Tibial artery (tissue), 4 donors: ENCODE measurements around the gene RBFOX1.

Experiments
- DNase-seq, 2 donors: peaks; one replicate each; pipeline ENCODE4 v3.0.0-alpha.2; 2019
- H3K27ac ChIP-seq, 2 donors: fragments of 200-600 bp; sonication (generic) in 1 of 2; 1 replicate in 1 of 2; 2 replicates in 1 of 2; pipeline ENCODE4 v1.5.1; 2018 to 2019; ENCODE audit warnings: mild to moderate bottlenecking in 1 of 2
- H3K27me3 ChIP-seq, 2 donors: fragments of 200-600 bp; sonication (generic) in 1 of 2; one replicate each; pipeline versions ENCODE4 v1.5.1 to v1.6.0; 2016 to 2019
- H3K36me3 ChIP-seq, 3 donors: fragments of 200-600 bp; sonication (generic) in 2 of 3; one replicate each; pipeline ENCODE4 v1.5.1; 2016 to 2019; ENCODE audit warnings: mild to moderate bottlenecking in 2 of 3
- H3K4me1 ChIP-seq, 4 donors: fragments of 200-600 bp; sonication (generic) in 2 of 4; 1 replicate in 3 of 4; 2 replicates in 1 of 4; pipeline ENCODE4 v1.5.1; 2016 to 2019
- H3K4me3 ChIP-seq, 2 donors: fragments of 200-600 bp; sonication (generic) in 1 of 2; 1 replicate in 1 of 2; 2 replicates in 1 of 2; pipeline ENCODE4 v1.5.1; 2018 to 2019; ENCODE audit warnings: mild to moderate bottlenecking in 2 of 2
- H3K9me3 ChIP-seq, 3 donors: fragments of 200-600 bp; sonication (generic) in 1 of 3; one replicate each; pipeline ENCODE4 v1.5.1; 2016 to 2019
- intact Hi-C: fragments of 100-400 bp; cut with DNase I; formaldehyde crosslinking; loops from one replicate; pipeline ENCODE4 v1.15.0; 2023; ENCODE audit warnings: low total_unique reads
- TF ChIP-seq, protein P1 (sequence below), 2 experiments: fragments of 200-600 bp in 1 of 2; fragments of 450-650 bp in 1 of 2; IDR thresholded peaks; one replicate each; pipeline ENCODE4 v1.5.1; 2017 to 2019; ENCODE audit warnings: antibody characterized with exemption in 2 of 2, mild to moderate bottlenecking in 1 of 2, moderate library complexity in 1 of 2

Gene RBFOX1

DNA sequence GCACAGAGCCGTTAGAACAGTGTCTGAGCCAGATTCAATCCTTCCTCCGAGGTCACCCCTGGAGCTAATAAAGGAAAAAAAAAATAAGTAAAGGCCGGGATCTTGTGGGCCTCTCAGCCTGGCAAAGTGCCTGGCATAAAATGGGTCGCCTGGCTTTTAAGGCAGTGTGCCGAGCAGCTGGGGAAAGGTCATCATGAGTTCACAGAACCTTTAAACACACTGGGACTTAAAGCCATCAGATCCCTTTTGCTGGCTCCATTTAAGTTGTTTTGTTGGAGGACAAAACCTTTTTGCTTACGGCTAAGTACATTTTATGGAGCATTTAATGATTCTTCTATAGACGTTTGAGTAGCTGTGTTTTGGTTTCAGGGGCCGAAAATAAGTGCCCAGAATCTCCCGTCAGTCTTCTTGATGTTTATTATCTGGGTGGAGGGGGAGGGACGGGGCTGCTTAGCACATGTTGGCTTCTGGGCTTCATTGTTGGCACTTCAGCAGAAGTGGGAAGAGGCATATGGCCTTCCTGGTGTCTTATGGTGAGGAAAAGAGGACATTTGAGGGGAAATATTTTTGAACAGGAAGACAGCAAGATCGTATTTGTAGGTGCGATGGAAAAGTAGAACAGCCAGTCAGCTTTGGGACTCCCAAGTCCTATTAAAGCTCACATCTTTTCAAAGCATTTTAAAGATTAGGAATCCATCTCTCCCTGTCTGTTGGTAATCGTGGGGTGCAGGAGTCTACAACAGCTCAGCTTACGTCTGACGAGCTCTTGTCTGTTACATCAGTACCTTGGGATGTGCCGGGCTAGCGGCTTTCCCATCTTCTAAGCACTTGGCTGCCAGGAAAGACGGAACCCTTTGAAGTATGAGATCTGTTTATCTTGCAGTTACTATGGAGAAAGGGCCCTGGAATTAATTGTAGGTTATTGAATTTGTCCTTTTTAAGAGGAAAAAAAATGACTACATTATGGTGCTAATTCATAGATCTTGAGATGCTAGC is 31.1 kb downstream of the RBFOX1 start:
- Histone ChIP-seq H3K4me1 (no peaks in the 10 kb centered on the region), H3K4me3 (no peak overlapping the region), H3K27ac (no peak overlapping the region), H3K9me3 (peaks cover 0 to 3% (median 0%) of the 10 kb centered on the region in 3 donors), H3K27me3 (no peaks in the 10 kb centered on the region), H3K36me3 (no peaks in the 10 kb centered on the region)
- intact Hi-C loops: no loop called here
- DNase-seq: no peak
- TF ChIP-seq, protein P1, sequence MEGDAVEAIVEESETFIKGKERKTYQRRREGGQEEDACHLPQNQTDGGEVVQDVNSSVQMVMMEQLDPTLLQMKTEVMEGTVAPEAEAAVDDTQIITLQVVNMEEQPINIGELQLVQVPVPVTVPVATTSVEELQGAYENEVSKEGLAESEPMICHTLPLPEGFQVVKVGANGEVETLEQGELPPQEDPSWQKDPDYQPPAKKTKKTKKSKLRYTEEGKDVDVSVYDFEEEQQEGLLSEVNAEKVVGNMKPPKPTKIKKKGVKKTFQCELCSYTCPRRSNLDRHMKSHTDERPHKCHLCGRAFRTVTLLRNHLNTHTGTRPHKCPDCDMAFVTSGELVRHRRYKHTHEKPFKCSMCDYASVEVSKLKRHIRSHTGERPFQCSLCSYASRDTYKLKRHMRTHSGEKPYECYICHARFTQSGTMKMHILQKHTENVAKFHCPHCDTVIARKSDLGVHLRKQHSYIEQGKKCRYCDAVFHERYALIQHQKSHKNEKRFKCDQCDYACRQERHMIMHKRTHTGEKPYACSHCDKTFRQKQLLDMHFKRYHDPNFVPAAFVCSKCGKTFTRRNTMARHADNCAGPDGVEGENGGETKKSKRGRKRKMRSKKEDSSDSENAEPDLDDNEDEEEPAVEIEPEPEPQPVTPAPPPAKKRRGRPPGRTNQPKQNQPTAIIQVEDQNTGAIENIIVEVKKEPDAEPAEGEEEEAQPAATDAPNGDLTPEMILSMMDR (IDR thresholded peaks at IDR 0.05): no peak

DNA sequence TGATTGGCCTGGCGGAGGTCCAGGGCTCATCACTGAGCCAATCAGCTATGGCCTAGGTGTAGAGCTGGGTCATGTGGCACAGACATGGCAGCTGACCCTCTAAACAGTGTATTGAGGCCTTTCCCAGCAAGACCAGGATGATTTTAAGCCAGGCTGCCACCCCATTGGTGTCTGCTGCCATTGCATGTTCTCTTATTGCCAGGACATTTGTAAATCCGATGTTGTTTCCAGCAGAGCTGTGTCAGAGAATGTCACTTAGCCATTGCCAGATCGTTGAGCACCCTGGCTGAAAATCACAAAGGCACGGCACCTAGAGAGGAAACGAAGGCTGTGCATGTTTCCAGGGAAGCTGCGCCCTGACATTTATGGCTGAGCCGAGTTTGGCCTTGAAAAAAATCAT is 33.4 kb downstream of the RBFOX1 start:
- H3K9me3 ChIP-seq: peaks cover 0 to 3% (median 0%) of the 10 kb centered on the region in 3 donors
- no peaks in the 10 kb centered on the region for H3K4me1 ChIP-seq
- H3K27me3 ChIP-seq: no peaks in the 10 kb centered on the region
- DNase-seq: no peak
- intact Hi-C loops: no loop called here
- no peak overlapping the region for H3K4me3 ChIP-seq
- H3K36me3 ChIP-seq: no peaks in the 10 kb centered on the region
- no peak overlapping the region for H3K27ac ChIP-seq
- TF ChIP-seq, protein P1 (IDR thresholded peaks at IDR 0.05): no peak

DNA sequence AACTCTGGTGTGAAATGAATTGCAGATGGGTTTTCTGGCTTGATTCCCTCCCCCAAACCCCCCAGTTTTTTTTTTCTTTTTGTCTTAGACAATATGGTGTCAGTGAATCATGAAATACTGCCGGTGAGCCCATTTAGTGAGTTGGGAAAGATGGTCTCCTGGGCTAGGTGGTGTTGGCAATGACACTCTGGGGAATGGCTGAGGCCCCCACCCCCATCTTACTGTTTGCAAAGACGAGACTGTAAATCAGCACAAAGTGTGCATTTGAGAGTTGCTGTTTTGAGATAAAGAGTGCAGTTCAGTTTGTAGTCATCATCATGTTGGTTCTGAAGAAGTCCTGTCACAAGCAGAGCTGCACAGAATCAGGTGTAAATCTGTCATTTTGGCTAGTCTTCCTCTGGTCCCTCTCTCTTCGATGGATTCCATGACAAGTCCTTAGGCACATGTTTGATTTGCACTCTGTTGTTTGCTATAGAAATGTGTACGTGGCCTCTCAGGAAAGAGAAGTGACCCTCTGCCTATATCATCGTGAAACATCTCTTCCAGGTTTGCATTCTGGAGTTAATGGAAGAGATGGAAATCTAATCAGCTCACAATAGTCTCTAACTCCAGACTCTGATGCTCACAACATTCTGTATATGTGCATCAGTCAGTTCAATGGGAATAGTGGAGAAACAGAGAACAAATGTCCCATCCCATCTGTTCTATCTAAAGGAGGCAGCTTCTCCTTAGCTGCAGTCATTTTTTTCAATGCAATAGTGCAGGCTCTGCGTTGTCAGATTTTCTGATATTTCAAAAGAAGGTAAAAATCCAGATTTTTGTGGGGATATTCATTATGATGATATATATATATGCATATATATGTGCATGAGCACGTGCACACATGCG is 34.6 kb downstream of the RBFOX1 start:
- no peak overlapping the region for H3K27ac ChIP-seq
- TF ChIP-seq, protein P1 (IDR thresholded peaks at IDR 0.05): no peak
- H3K4me3 ChIP-seq: no peak overlapping the region
- no peaks in the 10 kb centered on the region for H3K4me1 ChIP-seq
- H3K27me3 ChIP-seq: no peaks in the 10 kb centered on the region
- H3K9me3 ChIP-seq: peaks cover 0 to 3% (median 0%) of the 10 kb centered on the region in 3 donors
- DNase-seq: no peak
- no peaks in the 10 kb centered on the region for H3K36me3 ChIP-seq
- intact Hi-C loops: no loop called here

DNA sequence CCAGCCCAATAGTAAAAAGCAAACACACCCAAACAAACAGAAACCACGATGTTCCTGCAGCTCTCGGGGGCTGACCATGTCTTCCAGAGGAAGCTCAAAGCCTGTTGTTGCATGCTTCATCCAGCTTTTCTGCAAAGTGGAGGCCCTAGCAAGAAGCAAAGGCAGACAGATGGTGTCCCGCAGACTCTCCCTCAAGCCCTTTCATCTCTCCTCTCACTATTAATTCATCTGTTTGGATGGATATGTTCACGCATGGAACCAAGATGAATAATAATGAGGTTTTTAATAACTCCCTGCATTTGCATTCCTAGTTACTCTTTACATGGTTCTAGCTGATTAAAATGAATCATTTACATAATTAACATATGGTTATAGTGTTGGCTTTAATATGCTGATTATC is 36.6 kb downstream of the RBFOX1 start:
- Histone ChIP-seq H3K27ac (no peak overlapping the region), H3K36me3 (no peaks in the 10 kb centered on the region), H3K4me1 (no peaks in the 10 kb centered on the region), H3K27me3 (no peaks in the 10 kb centered on the region), H3K4me3 (no peak overlapping the region), H3K9me3 (peaks cover 0 to 3% (median 0%) of the 10 kb centered on the region in 3 donors)
- DNase-seq: no peak
- intact Hi-C loops: no loop called here
- TF ChIP-seq, protein P1 (IDR thresholded peaks at IDR 0.05): no peak

DNA sequence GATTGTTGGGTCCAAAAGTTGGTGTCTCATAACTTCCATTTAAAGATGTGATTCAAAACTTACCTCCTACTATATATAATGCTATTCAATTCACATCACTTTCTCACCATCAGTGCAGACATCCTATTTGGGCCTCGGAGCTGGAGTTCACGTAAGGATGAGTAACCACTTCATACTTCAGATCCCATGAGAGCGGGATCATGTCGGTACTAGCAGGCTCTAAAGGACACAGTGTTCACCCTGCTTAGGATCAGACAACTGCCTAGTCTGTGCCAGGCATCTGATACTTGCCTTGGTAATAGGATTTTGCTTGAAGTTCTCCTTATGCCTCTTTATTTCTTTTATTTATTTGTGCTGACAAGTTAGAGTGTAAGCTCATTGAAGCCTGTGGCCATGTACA is 39.5 kb downstream of the RBFOX1 start:
- no peaks in the 10 kb centered on the region for H3K27me3 ChIP-seq
- TF ChIP-seq, protein P1 (IDR thresholded peaks at IDR 0.05): no peak
- no peak for DNase-seq
- intact Hi-C loops: no loop called here
- no peak overlapping the region for H3K27ac ChIP-seq
- H3K36me3 ChIP-seq: no peaks in the 10 kb centered on the region
- H3K4me3 ChIP-seq: no peak overlapping the region
- no peaks in the 10 kb centered on the region for H3K9me3 ChIP-seq
- H3K4me1 ChIP-seq: no peaks in the 10 kb centered on the region
